Colonic mucosa (tissue), 4 donors: ENCODE results near the gene PLEKHA6. TPM values are rescaled to one million over a fixed set of nuclear protein-coding genes. Genes with fewer than 3 reads are reported as not detected.
A peak's percentile ranks its signal among the peaks of the same experiment; 100 is the strongest.

ENCODE experiments used
- DNase-seq: peaks from one replicate; pipeline ENCODE4 v3.0.0-alpha.2; 2020
- H3K27ac ChIP-seq: fragments of 200-600 bp; one replicate; pipeline ENCODE4 v1.8.0; 2021
- H3K27me3 ChIP-seq: fragments of 200-600 bp; one replicate; pipeline ENCODE4 v1.8.0; 2021
- H3K36me3 ChIP-seq: fragments of 200-600 bp; one replicate; pipeline ENCODE4 v1.8.0; 2021
- H3K4me1 ChIP-seq: fragments of 200-600 bp; one replicate; pipeline ENCODE4 v1.8.0; 2021; ENCODE audit warnings: mild to moderate bottlenecking
- H3K4me3 ChIP-seq: fragments of 200-600 bp; one replicate; pipeline ENCODE4 v1.8.0; 2021
- H3K9ac ChIP-seq, 2 donors: one replicate each; pipeline ENCODE4 v1.7.0; 2013; ENCODE audit warnings: control low read depth in 2 of 2, low read depth in 2 of 2, low read length in 2 of 2
- H3K9me3 ChIP-seq: fragments of 200-600 bp; one replicate; pipeline ENCODE4 v1.8.0; 2021
- CTCF ChIP-seq: fragments of 200-600 bp; IDR thresholded peaks from one replicate; pipeline ENCODE4 v1.8.0; 2022; ENCODE audit warnings: antibody characterized with exemption, mild to moderate bottlenecking
- intact Hi-C: fragments of 100-400 bp; cut with DNase I; formaldehyde crosslinking; loops from one replicate; pipeline ENCODE4 v1.14.1; 2022
- total RNA-seq, 2 donors: library from RNA; stranded (reverse); fragmentation: NEBNext Ultra II Directional in 1 of 2; extraction: Animal tissue kit (Norgen Biotek cat#: 25700) in 1 of 2; gene quantifications; one replicate each; pipeline ENCODE4 v1.2.1, GENCODE V29; 2021
- donor health status: healthy.
- donor health status: DM: no; HTN: no; CAD: no.
- donor health status: DM: no; HTN: no; CAD: no.

PLEKHA6 gene
- total RNA-seq, 2 donors from 2014 or later = 84.5 to 165 TPM

GRCh38 chr1:204272505-204272904 is 87.2 kb downstream of the PLEKHA6 start:
- intact Hi-C loops = no loop called here
- DNase-seq = no peak
- H3K9me3 ChIP-seq = no peaks in the 10 kb centered on the region
- no peak overlapping the region for H3K27ac ChIP-seq
- H3K9ac ChIP-seq = no peak overlapping the region
- H3K36me3 ChIP-seq = no peaks in the 10 kb centered on the region
- no peaks in the 10 kb centered on the region for H3K4me1 ChIP-seq
- no peaks in the 10 kb centered on the region for H3K27me3 ChIP-seq
- H3K4me3 ChIP-seq = no peak overlapping the region
- TF ChIP-seq CTCF = no peak

- H3K9ac ChIP-seq = no peak overlapping the region
- no peaks in the 10 kb centered on the region for H3K27me3 ChIP-seq
- no peak overlapping the region for H3K4me3 ChIP-seq
- peaks cover 5% of the 10 kb centered on the region for H3K4me1 ChIP-seq
- H3K9me3 ChIP-seq = no peaks in the 10 kb centered on the region
- intact Hi-C loops = no loop called here
- DNase-seq = no peak
- H3K27ac ChIP-seq = no peak overlapping the region
- no peak for TF ChIP-seq CTCF
- no peaks in the 10 kb centered on the region for H3K36me3 ChIP-seq
These were observed 87.8 kb downstream of the PLEKHA6 start for GRCh38 chr1:204271970-204272369.

GRCh38 chr1:204268101-204268500 is 91.6 kb downstream of the PLEKHA6 start:
- Histone ChIP-seq H3K4me1 (peaks cover 6% of the 10 kb centered on the region), H3K27me3 (no peaks in the 10 kb centered on the region), H3K9me3 (no peaks in the 10 kb centered on the region), H3K27ac (no peak overlapping the region), H3K4me3 (no peak overlapping the region), H3K36me3 (no peaks in the 10 kb centered on the region), H3K9ac (peak overlapping the region in 1 of 2 donors; percentile 30)
- no peak for DNase-seq
- no peak for TF ChIP-seq CTCF
- intact Hi-C loops = no loop called here

GRCh38 chr1:204267191-204267601 is 92.5 kb downstream of the PLEKHA6 start:
- intact Hi-C loops = no loop called here
- peaks cover 4% of the 10 kb centered on the region for H3K36me3 ChIP-seq

GRCh38 chr1:204266504-204267034 is 93.2 kb downstream of the PLEKHA6 start:
- Histone ChIP-seq H3K27me3 (no peaks in the 10 kb centered on the region), H3K4me1 (peaks cover 6% of the 10 kb centered on the region), H3K36me3 (peaks cover 4% of the 10 kb centered on the region), H3K9ac (peak overlapping the region in 1 of 2 donors; percentile 66), H3K9me3 (no peaks in the 10 kb centered on the region), H3K4me3 (no peak overlapping the region), H3K27ac (peak overlapping the region; percentile 63)
- intact Hi-C loops = no loop called here
- peak; percentile 81 for DNase-seq
- no peak for TF ChIP-seq CTCF

More at GRCh38 chr1:204267191-204267601, 92.5 kb downstream of the PLEKHA6 start:
- Histone ChIP-seq H3K4me1 (peaks cover 6% of the 10 kb centered on the region), H3K9me3 (no peaks in the 10 kb centered on the region), H3K9ac (peak overlapping the region in 1 of 2 donors; percentile 66), H3K27me3 (no peaks in the 10 kb centered on the region), H3K4me3 (no peak overlapping the region), H3K27ac (peak overlapping the region; percentile 63)
- TF ChIP-seq CTCF = no peak
- no peak for DNase-seq
